HEK293T (cell line): ENCODE results near the gene MKNK1.

Experiments
- CTCF ChIA-PET: fragments of 350-600 bp; formaldehyde crosslinking; extraction: SDS; loops from one replicate; lab custom pipeline; 2021; ENCODE audit warnings: antibody characterized with exemption, inconsistent platforms; lab: Yijun Ruan, JAX
- POLR2A ChIA-PET: fragments of 350-600 bp; formaldehyde crosslinking; extraction: SDS; loops from one replicate; lab custom pipeline; 2020; ENCODE audit warnings: antibody characterized with exemption, inconsistent platforms; lab: Yijun Ruan, JAX
- DNase-seq: peaks from one replicate; pipeline ENCODE4 v3.0.0; 2012; ENCODE audit warnings: mixed read lengths; ENCODE audit errors: extremely low spot score
- ARNT ChIP-seq: fragments of 450-650 bp; IDR thresholded peaks from 2 replicates; pipeline ENCODE4 v1.6.1; 2017; ENCODE audit warnings: mild to moderate bottlenecking
- BHLHE40 ChIP-seq: fragments of 450-650 bp; IDR thresholded peaks from 2 replicates; pipeline ENCODE4 v1.6.1; 2016; ENCODE audit warnings: mild to moderate bottlenecking, moderate library complexity, borderline replicate concordance
- CTBP1 ChIP-seq: fragments of 450-650 bp; IDR thresholded peaks from 2 replicates; pipeline ENCODE4 v1.6.1; 2016; ENCODE audit warnings: borderline replicate concordance
- ELF4 ChIP-seq: fragments of 450-650 bp; IDR thresholded peaks from 2 replicates; pipeline ENCODE4 v1.6.1; 2017; ENCODE audit warnings: antibody characterized with exemption
- FOXA1 ChIP-seq: fragments of 450-650 bp; IDR thresholded peaks from 2 replicates; pipeline ENCODE4 v1.6.1; 2016; ENCODE audit warnings: mild to moderate bottlenecking
- FOXK2 ChIP-seq: fragments of 450-650 bp; IDR thresholded peaks from 2 replicates; pipeline ENCODE4 v1.6.1; 2016; ENCODE audit warnings: mild to moderate bottlenecking
- FOXM1 ChIP-seq: fragments of 450-650 bp; IDR thresholded peaks from 2 replicates; pipeline ENCODE4 v1.6.1; 2017; ENCODE audit warnings: mild to moderate bottlenecking, borderline replicate concordance
- HDGF ChIP-seq: fragments of 450-650 bp; IDR thresholded peaks from 2 replicates; pipeline ENCODE4 v1.6.1; 2017; ENCODE audit warnings: antibody characterized with exemption, borderline replicate concordance
- L3MBTL2 ChIP-seq: fragments of 450-650 bp; conservative IDR thresholded peaks from 2 replicates; pipeline ENCODE4 v1.6.1; 2016; ENCODE audit warnings: mild to moderate bottlenecking
- LEF1 ChIP-seq: fragments of 450-650 bp; IDR thresholded peaks from 2 replicates; pipeline ENCODE4 v1.6.1; 2017; ENCODE audit warnings: mild to moderate bottlenecking, borderline replicate concordance
- NFRKB ChIP-seq: fragments of 450-650 bp; IDR thresholded peaks from 2 replicates; pipeline ENCODE4 v1.6.1; 2016; ENCODE audit warnings: mild to moderate bottlenecking, moderate library complexity
- SP1 ChIP-seq: fragments of 450-650 bp; IDR thresholded peaks from 2 replicates; pipeline ENCODE4 v1.6.1; 2017
- SUZ12 ChIP-seq: fragments of 450-650 bp; IDR thresholded peaks from 2 replicates; pipeline ENCODE4 v1.6.1; 2016; ENCODE audit warnings: mild to moderate bottlenecking
- TARDBP ChIP-seq: fragments of 450-650 bp; IDR thresholded peaks from 2 replicates; pipeline ENCODE4 v1.6.1; 2016
- ZNF384 ChIP-seq: fragments of 450-650 bp; IDR thresholded peaks from 2 replicates; pipeline ENCODE4 v1.6.1; 2016
- TF ChIP-seq, protein P1 (sequence below): fragments of 450-650 bp; IDR thresholded peaks from 2 replicates; pipeline ENCODE4 v1.6.1; 2016

MKNK1 gene

DNA sequence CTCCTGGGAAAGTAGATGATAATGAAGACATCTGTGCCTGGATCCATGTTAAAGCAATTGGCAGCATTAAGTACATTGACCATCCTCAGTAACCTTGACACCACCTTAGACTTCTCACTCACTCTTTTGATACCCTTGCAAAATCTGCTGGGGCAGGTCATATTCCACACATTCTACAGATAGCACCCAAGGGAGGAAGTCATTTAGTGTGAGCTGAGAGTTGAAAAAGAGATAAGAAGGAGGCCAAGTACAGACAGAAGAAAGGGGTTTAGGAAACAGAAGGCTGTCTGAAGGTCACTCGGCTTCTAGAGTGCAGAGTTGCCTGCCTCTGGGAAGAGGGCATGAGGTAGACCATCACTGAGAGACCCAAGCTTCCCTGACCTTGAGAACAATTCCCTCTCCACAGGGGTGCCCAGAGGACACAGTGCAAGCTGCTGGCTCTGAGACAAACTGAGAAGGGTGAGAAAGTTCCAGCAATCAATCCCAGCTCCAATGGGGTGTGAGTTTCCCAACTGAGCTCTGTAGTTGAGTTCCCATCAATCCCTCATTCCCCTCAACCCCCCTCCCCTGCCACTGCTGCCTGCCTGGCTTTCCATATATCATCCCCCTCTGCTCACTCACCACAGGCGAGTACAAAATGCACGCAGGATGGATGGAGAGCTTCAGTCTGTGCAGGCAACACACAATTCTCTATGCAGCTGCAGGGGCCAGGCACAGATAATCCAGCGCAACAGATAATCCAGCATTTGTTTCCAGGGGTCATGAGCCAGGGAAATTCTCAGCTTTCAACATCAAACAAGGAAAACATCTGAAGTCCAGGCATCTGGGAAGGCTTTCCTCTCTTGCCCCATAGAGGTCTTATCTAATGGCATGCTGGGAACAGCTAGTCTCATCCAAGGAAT is 19.9 kb upstream of the MKNK1 start:
- POLR2A ChIA-PET: interaction anchor here (1.1 to 3.4 kb wide), 2 partner anchors 18 to 20 kb away, joined by 3 to 15 read pairs; partner anchors contain the start of gene MKNK1
- DNase-seq: no peak
- TF ChIP-seq FOXA1: no peak
- no peak for TF ChIP-seq ELF4
- no peak for TF ChIP-seq SP1
- CTCF ChIA-PET: interaction anchor here (0.7 to 1.1 kb wide), 3 partner anchors 10 to 101 kb away, joined by 3 read pairs; no protein-coding TSS in a partner anchor

DNA sequence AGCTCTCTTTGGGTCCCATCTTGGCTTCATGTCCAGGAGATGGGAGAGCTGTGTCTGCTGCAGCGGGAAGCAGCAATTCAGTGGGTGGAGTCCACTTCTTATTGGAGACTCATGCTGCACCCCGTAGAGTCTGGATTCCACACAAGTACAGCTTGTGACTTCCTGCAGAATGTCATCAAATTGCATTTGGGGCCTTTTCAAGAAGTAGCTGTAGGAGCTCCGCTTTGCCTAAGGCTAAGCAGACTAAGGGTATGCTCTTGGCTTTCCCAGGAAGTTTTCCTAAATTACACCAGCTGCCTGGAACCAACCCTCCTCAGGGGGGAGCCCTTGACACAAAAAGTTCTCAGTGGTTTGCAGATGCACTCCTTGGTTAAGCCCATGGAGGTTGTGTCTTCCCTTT is 18.3 kb upstream of the MKNK1 start:
- peak; percentile 61 for DNase-seq

DNA sequence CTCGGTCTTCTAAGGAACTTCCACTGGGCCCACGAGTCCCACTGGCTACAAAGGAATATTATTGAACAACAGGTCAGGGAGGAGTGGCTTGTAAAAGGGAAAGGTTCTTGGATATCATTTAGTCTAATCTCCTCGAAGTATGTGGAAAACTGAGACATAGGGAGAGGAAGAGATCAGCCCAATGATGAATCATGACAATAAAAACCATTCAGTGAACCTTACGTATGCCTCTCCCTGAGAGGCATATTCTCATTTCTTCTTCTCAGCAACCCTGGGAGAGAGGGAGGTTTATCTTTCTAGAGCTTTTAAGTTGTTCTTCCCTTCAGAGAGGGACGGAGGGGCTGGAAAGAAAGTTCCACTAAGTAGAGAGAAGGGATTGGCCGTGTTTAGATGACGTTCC is 17.9 kb upstream of the MKNK1 start:
- POLR2A ChIA-PET: interaction anchor here (3.4 kb wide), 1 partner anchor 18 kb away, joined by 15 read pairs; the partner anchor contains the start of gene MKNK1
- TF ChIP-seq L3MBTL2: no peak
- no peak for TF ChIP-seq SP1
- no peak for TF ChIP-seq LEF1
- no peak for TF ChIP-seq SUZ12
- no peak for TF ChIP-seq TARDBP
- TF ChIP-seq FOXM1: no peak
- CTCF ChIA-PET: interaction anchor here (1.2 kb wide), 1 partner anchor 18 kb away, joined by 8 read pairs; the partner anchor contains the start of gene MKNK1
- DNase-seq: no peak

More for the DNA sequence above, 18.3 kb upstream of the MKNK1 start:
- TF ChIP-seq FOXA1 (no peak), ZNF384 (no peak), NFRKB (no peak), CTBP1 (no peak), FOXK2 (no peak), FOXM1 (no peak), L3MBTL2 (no peak), BHLHE40 (no peak), ELF4 (no peak), SUZ12 (no peak), HDGF (no peak), ARNT (no peak), LEF1 (no peak), TARDBP (no peak), SP1 (no peak)
- TF ChIP-seq, protein P1, sequence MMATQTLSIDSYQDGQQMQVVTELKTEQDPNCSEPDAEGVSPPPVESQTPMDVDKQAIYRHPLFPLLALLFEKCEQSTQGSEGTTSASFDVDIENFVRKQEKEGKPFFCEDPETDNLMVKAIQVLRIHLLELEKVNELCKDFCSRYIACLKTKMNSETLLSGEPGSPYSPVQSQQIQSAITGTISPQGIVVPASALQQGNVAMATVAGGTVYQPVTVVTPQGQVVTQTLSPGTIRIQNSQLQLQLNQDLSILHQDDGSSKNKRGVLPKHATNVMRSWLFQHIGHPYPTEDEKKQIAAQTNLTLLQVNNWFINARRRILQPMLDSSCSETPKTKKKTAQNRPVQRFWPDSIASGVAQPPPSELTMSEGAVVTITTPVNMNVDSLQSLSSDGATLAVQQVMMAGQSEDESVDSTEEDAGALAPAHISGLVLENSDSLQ: no peak
- CTCF ChIA-PET: interaction anchor here (1.2 kb wide), 1 partner anchor 19 kb away, joined by 8 read pairs; the partner anchor contains the start of gene MKNK1
- POLR2A ChIA-PET: interaction anchor here (3.4 kb wide), 1 partner anchor 18 kb away, joined by 15 read pairs; the partner anchor contains the start of gene MKNK1

DNA sequence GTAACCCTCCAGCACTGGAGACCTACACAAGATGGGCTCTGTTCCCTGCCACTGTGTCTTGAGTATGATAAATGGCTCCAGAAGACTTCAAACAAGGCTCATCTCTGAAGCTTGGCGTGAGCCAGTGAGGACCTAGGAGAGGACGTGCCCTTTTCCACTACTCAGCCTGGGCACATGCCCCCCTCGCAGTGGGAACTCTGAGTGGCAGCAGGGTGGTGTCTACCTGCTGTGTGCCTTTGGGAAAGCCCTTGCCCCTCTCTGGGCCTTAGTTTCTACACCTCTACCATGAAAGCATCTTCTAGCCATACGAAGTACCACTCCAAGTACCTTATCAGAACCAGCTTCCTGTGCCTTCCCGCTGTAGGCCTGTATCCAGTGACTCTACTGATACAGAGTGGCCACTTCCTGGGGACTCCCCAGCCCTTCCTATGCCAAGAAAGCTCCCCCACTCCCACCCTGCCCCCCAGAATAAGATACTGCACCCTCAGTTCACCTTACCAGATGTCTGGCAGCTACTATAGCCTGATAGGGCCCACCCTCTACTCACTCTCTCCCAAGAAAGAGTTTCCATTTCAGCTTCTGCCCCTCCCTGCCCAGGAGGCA is 15.7 kb upstream of the MKNK1 start:
- ChIA-PET POLR2A (interaction anchor here (9.4 kb wide), 1 partner anchor 14 kb away, joined by 101 read pairs; the partner anchor contains the start of gene MKNK1), CTCF (interaction anchor here (0.9 kb wide), 1 partner anchor 9 kb away, joined by 3 read pairs; no protein-coding TSS in a partner anchor)
- TF ChIP-seq LEF1 (no peak), ARNT (no peak), SUZ12 (no peak), FOXK2 (no peak)
- TF ChIP-seq, protein P1: no peak
- no peak for DNase-seq

DNA sequence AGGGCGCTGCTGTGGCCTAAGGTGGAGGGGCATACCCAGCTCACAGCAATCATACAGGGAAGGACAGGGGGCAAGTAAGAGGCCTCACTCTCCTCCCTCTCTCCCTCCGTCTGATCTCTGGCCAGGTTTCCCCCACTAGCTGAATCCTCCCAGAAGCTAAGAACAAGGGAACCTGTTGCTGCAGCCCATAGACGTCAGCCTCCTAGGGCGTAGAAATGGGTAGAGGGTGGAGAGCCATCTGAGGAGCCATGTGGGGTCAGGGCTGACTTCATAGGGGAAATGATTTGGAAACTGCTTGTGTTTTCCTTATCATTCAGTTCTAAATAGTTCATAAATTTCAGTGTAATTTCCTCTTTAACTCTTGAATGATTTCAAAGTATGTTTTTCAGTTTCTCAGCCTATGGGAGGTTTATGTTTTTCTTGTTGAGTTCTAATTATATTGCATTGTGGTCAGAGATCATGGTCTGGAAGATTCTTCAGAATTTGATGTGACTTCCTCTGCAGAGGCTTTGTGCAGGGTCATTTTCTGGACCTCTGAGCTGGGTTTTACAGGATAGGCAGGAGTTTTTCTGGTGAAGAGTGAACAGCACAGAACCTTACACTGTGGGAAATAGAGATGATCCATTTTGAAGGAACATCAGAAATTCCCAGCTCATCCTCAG is 14.8 kb upstream of the MKNK1 start:
- TF ChIP-seq, protein P1: no peak
- TF ChIP-seq ARNT (no peak), CTBP1 (no peak), FOXA1 (no peak), FOXK2 (no peak)
- ChIA-PET POLR2A (interaction anchor here (1.2 to 9.4 kb wide), 2 partner anchors 13 to 49 kb away, joined by 3 to 101 read pairs; partner anchors contain the start of gene MKNK1), CTCF (interaction anchor here (0.5 to 0.9 kb wide), 2 partner anchors 10 to 35 kb away, joined by 3 to 10 read pairs; no protein-coding TSS in a partner anchor)
- no peak for DNase-seq

DNA sequence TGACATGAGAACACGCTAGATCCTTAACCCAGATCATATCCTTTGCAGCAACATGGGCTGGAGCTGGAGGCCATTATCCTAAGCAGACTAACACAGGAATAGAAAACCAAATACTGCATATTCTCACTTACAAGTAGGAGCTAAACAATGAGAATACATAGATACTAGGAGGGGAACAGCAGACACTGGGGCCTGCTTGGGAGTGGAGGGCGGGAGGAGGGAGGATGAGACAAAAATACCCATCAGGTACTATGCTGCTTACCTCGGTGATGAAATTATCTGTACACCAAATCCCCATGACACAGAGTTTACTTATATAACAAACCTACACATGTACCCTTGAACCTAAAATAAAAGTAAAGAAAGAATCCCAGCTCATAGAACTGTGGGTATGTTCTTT is 13.8 kb upstream of the MKNK1 start:
- POLR2A ChIA-PET: interaction anchor here (1.2 to 9.4 kb wide), 2 partner anchors 12 to 50 kb away, joined by 3 to 101 read pairs; partner anchors contain the start of gene MKNK1
- DNase-seq: no peak
- TF ChIP-seq ELF4 (no peak), SUZ12 (no peak), CTBP1 (no peak), L3MBTL2 (no peak), LEF1 (no peak), NFRKB (no peak), FOXK2 (no peak), TARDBP (no peak), FOXM1 (no peak)
- TF ChIP-seq, protein P1: no peak
- CTCF ChIA-PET: no interaction called here
